GM12878 (cell line): ENCODE measurements around the gene TK1. TPM values are rescaled to one million over a fixed set of nuclear protein-coding genes. Genes with fewer than 3 reads are reported as not detected.

Experiments
- BRCA1 ChIP-seq: IDR thresholded peaks from 2 replicates; pipeline ENCODE4 v1.6.1; 2011; ENCODE audit warnings: low read depth, low read length, improper control_type of control experiment
- FOS ChIP-seq: IDR thresholded peaks from 3 replicates; pipeline ENCODE4 v1.6.1; 2011; ENCODE audit warnings: borderline replicate concordance; ENCODE audit not compliant: insufficient read length; ENCODE audit errors: extremely low read depth
- IRF4 ChIP-seq: IDR thresholded peaks from 2 replicates; pipeline ENCODE4 v1.6.1; 2011; ENCODE audit warnings: low read depth, low read length
- KLF5 ChIP-seq: fragments of 450-650 bp; IDR thresholded peaks from 2 replicates; pipeline ENCODE4 v1.6.1; 2014; ENCODE audit warnings: mild to moderate bottlenecking; ENCODE audit not compliant: partially characterized antibody
- MEF2A ChIP-seq: IDR thresholded peaks from 2 replicates; pipeline ENCODE4 v1.6.1; 2011; ENCODE audit warnings: low read depth, mild to moderate bottlenecking, low read length, moderate library complexity; ENCODE audit not compliant: insufficient read depth
- PML ChIP-seq: IDR thresholded peaks from 2 replicates; pipeline ENCODE4 v1.6.1; 2012; ENCODE audit warnings: low read length, inconsistent platforms
- POLR2AphosphoS5 ChIP-seq: IDR thresholded peaks from 2 replicates; pipeline ENCODE4 v1.6.1; 2011; ENCODE audit warnings: mild to moderate bottlenecking, low read length, inconsistent platforms
- POU2F2 ChIP-seq: IDR thresholded peaks from 3 replicates; pipeline ENCODE4 v1.6.1; 2011; ENCODE audit warnings: low read depth, mild to moderate bottlenecking, low read length, borderline replicate concordance
- RB1 ChIP-seq: fragments of 450-650 bp; formaldehyde crosslinking; IDR thresholded peaks from 2 replicates; pipeline ENCODE4 v1.6.1; 2017; ENCODE audit warnings: mild to moderate bottlenecking, borderline replicate concordance
- RCOR1 ChIP-seq: conservative IDR thresholded peaks from 2 replicates; pipeline ENCODE4 v1.6.1; 2012; ENCODE audit warnings: low read depth, low read length, improper control_type of control experiment
- SMAD1 ChIP-seq: fragments of 450-650 bp; IDR thresholded peaks from 2 replicates; pipeline ENCODE4 v1.6.1; 2018; ENCODE audit warnings: mild to moderate bottlenecking, low read depth; ENCODE audit not compliant: partially characterized antibody
- SPI1 ChIP-seq: IDR thresholded peaks from 2 replicates; pipeline ENCODE4 v1.6.1; 2011; ENCODE audit warnings: low read depth, mild to moderate bottlenecking, low read length, moderate library complexity, borderline replicate concordance; ENCODE audit not compliant: insufficient read depth
- SREBF2 ChIP-seq: IDR thresholded peaks from 2 replicates; pipeline ENCODE4 v1.6.1; 2012; ENCODE audit warnings: mild to moderate bottlenecking, low read length
- SUPT20H ChIP-seq: IDR thresholded peaks from 2 replicates; pipeline ENCODE4 v1.6.1; 2011; ENCODE audit warnings: low read depth, mild to moderate bottlenecking, low read length, moderate library complexity, borderline replicate concordance; ENCODE audit not compliant: control insufficient read depth
- TAF1 ChIP-seq: IDR thresholded peaks from 2 replicates; pipeline ENCODE4 v1.6.1; 2011; ENCODE audit warnings: mild to moderate bottlenecking, low read depth, low read length, borderline replicate concordance
- TARDBP ChIP-seq: IDR thresholded peaks from 2 replicates; pipeline ENCODE4 v1.6.1; 2016; ENCODE audit warnings: borderline replicate concordance
- YY1 ChIP-seq: IDR thresholded peaks from 2 replicates; pipeline ENCODE4 v1.6.1; 2011; ENCODE audit warnings: low read depth, mild to moderate bottlenecking, low read length
- ZNF207 ChIP-seq: fragments of 450-650 bp; IDR thresholded peaks from 2 replicates; pipeline ENCODE4 v1.6.1; 2014; ENCODE audit warnings: antibody characterized with exemption, mild to moderate bottlenecking, borderline replicate concordance
- ZZZ3 ChIP-seq: IDR thresholded peaks from 2 replicates; pipeline ENCODE4 v1.6.1; 2011; ENCODE audit warnings: low read depth; ENCODE audit not compliant: control insufficient read depth, insufficient read length
- polyA plus RNA-seq, 11 experiments: library from polyadenylated mRNA; depleted of rRNA in 4 of 11; unstranded in 6 of 11; stranded (reverse) in 5 of 11; fragments of >200 nt; fragmentation: Nextera tagmentation in 4 of 11; fragmentation: Illumina TruSeq in 1 of 11; extraction: Ambion mirVana in 4 of 11; extraction: Trizol in 1 of 11; gene quantifications; 1 replicate in 1 of 11; 2 replicates in 10 of 11; pipeline versions ENCODE4 v1.2.1 to v1.2.3, GENCODE V29; 2011 to 2016; ENCODE audit warnings: inconsistent platforms in 2 of 11, missing spikeins in 2 of 11, low read depth in 1 of 11
- total RNA-seq, 4 experiments: library from RNA; depleted of rRNA in 3 of 4; stranded (reverse); fragments of >200 nt in 3 of 4; fragmentation: Illumina TruSeq in 1 of 4; extraction: Trizol in 1 of 4; gene quantifications; 2 replicates each; pipeline versions ENCODE4 v1.2.1 to v1.2.3, GENCODE V29; 2013 to 2021
- TF ChIP-seq, protein P1 (sequence below): IDR thresholded peaks from 2 replicates; pipeline ENCODE4 v1.6.1; 2012; ENCODE audit warnings: low read depth, low read length, improper control_type of control experiment
- TF ChIP-seq, protein P2 (sequence below): IDR thresholded peaks from 2 replicates; pipeline ENCODE4 v1.6.1; 2012; ENCODE audit warnings: mild to moderate bottlenecking, low read depth, low read length
- TF ChIP-seq, protein P3 (sequence below): IDR thresholded peaks from 2 replicates; pipeline ENCODE4 v1.6.1; 2012; ENCODE audit warnings: improper control_type of control experiment, low read depth, low read length; ENCODE audit not compliant: insufficient replicate concordance

Gene TK1
- total and polyA plus RNA-seq, 10 of the 15 experiments (the other 5 are each of a cell fraction or from before 2014, with no cell fraction given), result 4.6 to 175 (median 77.9) TPM

DNA sequence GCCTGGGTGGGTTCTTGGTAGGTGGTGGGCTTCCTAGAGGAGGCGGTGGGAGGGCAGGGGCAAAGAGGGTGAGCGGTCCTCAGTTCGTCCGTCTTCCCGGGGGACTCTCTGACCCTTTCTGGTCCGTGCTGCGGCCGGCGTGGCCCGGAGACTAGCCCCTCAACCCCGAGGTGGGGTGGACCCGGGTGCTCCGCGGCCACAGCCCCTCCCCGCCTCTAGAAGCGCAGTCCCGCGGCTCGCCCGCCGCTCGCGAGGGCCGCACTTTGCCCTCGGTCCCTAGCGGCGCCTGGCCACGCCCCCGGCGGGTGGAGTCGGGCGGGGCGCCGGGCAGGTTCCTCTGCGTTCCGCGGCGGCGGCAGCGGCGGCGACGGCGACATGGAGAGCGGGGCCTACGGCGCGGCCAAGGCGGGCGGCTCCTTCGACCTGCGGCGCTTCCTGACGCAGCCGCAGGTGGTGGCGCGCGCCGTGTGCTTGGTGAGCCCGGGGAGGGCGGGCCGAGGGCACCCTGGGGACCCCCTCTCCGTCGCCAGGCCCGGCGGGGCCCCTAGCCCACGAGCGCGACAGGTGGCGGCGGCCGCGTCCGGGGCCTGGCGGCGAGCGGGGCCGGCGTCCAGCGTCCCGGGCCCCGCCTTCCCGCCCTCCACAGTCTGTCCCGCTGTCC is 18.5 kb downstream of the TK1 start, which contains the start of gene SYNGR2 (continued):
- TF ChIP-seq FOS, result no peak
- TF ChIP-seq BRCA1, result peak; percentile 58; the same call in 1 of the 2 replicates
- peak; percentile 60; the same call in 1 of the 2 replicates for TF ChIP-seq RB1
- TF ChIP-seq, protein P1, sequence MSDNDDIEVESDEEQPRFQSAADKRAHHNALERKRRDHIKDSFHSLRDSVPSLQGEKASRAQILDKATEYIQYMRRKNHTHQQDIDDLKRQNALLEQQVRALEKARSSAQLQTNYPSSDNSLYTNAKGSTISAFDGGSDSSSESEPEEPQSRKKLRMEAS, result no peak
- 0 out of 3 replicates have a peak, but pooled peaks have one; percentile 38 for TF ChIP-seq POU2F2
- no peak for TF ChIP-seq TARDBP
- TF ChIP-seq RCOR1, result no peak
- TF ChIP-seq IRF4, result no peak
- TF ChIP-seq, protein P2, sequence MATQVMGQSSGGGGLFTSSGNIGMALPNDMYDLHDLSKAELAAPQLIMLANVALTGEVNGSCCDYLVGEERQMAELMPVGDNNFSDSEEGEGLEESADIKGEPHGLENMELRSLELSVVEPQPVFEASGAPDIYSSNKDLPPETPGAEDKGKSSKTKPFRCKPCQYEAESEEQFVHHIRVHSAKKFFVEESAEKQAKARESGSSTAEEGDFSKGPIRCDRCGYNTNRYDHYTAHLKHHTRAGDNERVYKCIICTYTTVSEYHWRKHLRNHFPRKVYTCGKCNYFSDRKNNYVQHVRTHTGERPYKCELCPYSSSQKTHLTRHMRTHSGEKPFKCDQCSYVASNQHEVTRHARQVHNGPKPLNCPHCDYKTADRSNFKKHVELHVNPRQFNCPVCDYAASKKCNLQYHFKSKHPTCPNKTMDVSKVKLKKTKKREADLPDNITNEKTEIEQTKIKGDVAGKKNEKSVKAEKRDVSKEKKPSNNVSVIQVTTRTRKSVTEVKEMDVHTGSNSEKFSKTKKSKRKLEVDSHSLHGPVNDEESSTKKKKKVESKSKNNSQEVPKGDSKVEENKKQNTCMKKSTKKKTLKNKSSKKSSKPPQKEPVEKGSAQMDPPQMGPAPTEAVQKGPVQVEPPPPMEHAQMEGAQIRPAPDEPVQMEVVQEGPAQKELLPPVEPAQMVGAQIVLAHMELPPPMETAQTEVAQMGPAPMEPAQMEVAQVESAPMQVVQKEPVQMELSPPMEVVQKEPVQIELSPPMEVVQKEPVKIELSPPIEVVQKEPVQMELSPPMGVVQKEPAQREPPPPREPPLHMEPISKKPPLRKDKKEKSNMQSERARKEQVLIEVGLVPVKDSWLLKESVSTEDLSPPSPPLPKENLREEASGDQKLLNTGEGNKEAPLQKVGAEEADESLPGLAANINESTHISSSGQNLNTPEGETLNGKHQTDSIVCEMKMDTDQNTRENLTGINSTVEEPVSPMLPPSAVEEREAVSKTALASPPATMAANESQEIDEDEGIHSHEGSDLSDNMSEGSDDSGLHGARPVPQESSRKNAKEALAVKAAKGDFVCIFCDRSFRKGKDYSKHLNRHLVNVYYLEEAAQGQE, result no peak
- TF ChIP-seq SMAD1, result no peak
- TF ChIP-seq MEF2A, result no peak
- no peak for TF ChIP-seq ZZZ3
- no peak for TF ChIP-seq SUPT20H
- TF ChIP-seq ZNF207, result 0 out of 2 replicates have a peak, but pooled peaks have one; percentile 67
- no peak for TF ChIP-seq SREBF2
- TF ChIP-seq KLF5, result peak; percentile 88
- peak; percentile 81; the same call in 1 of the 2 replicates for TF ChIP-seq TAF1
- peak; percentile 89 for TF ChIP-seq YY1
- peak; percentile 75 for TF ChIP-seq POLR2AphosphoS5
- TF ChIP-seq, protein P3, sequence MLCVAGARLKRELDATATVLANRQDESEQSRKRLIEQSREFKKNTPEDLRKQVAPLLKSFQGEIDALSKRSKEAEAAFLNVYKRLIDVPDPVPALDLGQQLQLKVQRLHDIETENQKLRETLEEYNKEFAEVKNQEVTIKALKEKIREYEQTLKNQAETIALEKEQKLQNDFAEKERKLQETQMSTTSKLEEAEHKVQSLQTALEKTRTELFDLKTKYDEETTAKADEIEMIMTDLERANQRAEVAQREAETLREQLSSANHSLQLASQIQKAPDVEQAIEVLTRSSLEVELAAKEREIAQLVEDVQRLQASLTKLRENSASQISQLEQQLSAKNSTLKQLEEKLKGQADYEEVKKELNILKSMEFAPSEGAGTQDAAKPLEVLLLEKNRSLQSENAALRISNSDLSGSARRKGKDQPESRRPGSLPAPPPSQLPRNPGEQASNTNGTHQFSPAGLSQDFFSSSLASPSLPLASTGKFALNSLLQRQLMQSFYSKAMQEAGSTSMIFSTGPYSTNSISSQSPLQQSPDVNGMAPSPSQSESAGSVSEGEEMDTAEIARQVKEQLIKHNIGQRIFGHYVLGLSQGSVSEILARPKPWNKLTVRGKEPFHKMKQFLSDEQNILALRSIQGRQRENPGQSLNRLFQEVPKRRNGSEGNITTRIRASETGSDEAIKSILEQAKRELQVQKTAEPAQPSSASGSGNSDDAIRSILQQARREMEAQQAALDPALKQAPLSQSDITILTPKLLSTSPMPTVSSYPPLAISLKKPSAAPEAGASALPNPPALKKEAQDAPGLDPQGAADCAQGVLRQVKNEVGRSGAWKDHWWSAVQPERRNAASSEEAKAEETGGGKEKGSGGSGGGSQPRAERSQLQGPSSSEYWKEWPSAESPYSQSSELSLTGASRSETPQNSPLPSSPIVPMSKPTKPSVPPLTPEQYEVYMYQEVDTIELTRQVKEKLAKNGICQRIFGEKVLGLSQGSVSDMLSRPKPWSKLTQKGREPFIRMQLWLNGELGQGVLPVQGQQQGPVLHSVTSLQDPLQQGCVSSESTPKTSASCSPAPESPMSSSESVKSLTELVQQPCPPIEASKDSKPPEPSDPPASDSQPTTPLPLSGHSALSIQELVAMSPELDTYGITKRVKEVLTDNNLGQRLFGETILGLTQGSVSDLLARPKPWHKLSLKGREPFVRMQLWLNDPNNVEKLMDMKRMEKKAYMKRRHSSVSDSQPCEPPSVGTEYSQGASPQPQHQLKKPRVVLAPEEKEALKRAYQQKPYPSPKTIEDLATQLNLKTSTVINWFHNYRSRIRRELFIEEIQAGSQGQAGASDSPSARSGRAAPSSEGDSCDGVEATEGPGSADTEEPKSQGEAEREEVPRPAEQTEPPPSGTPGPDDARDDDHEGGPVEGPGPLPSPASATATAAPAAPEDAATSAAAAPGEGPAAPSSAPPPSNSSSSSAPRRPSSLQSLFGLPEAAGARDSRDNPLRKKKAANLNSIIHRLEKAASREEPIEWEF, result no peak
- no peak for TF ChIP-seq PML
- peak; percentile 17; the same call in 1 of the 2 replicates for TF ChIP-seq SPI1
